ENCODE results near the gene HSCB.
A peak's percentile ranks its signal among the peaks of the same experiment; 100 is the strongest.
"Not testable (repeated sequence)": the region's sequence is repeated elsewhere in the genome, so short reads cannot be mapped to it uniquely, and the experiment has no call there.

The HSCB gene

DNA sequence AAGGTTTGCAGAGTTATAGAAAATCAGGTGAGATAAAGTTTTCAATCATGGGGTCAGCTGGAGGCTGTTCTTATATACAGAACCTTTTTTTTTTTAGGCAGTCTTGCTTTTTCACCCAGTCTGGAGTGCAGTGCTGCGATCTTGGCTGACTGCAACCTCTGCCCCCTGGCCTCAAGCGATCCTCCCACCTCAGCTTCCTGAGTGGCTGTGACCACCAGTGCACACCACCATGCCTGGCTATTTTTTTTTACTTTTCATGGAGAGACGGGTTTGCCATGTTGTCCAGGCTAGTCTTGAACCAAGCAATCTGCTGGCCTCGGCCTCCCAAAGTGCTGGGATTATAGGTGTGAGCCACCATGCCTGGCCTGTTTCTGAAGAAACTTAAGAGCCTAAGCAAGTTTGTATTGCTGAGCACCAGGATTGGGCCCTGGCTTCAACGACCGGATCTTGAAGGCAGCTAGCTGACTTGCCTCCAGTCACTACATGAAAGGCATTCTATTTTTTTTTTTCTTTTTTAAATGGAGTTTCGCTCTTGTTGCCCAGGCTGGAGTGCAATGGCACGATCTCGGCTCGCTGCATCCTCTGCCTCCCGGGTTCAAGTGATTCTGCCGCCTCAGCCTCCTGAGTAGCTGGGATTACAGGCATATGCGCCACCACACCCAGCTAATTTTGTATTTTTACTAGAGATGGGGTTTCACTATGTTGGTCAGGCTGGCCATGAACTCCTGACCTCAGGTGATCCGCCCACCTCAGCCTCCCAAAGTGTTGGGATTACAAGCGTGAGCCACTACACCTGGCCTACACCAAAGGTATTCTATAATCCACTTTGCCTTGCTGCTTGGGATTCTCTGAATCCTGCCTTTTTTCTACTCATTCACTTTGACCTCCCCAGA, 50.9 kb downstream of the HSCB start:
- DNase-seq, result no peak

- no peak for DNase-seq
Measured at GRCh38 chr22:28793976-28794584, 52.2 kb downstream of the HSCB start.

DNA sequence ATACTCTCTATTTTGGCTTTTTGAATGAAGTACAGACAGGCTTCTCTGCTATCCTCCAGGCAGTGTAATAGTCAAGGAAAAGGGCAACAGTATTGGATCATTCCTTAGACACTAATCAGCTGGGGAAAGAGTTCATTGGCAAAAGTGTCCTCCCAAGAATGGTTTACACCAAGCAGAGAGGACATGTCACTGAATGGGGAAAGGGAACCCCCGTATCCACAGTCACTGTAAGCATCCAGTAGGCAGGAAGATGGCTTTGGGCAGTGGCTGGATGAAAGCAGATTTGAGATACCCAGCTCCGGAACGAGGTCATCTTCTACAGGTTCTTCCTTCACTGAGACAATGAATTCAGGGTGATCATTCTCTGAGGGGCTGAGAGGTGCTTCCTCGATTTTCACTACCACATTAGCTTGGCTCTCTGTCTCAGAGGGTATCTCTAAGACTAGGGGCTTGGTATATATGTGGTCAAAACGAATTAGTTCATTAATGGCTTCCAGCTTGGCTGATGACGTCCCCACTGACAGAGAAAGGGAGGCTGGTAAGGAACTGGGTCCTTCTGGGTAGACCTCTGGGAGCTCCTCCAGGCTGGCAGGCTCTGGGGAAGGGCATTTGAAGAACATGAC, 53.3 kb downstream of the HSCB start:
- DNase-seq, result no peak

- no peak for DNase-seq
Measured at GRCh38 chr22:28795932-28796856, 54.4 kb downstream of the HSCB start.

GRCh38 chr22:28798810-28799605, 57.2 kb downstream of the HSCB start:
- peak; percentile 60 for DNase-seq

GRCh38 chr22:28799606-28800307, 57.9 kb downstream of the HSCB start:
- peak; percentile 81 for DNase-seq

DNA sequence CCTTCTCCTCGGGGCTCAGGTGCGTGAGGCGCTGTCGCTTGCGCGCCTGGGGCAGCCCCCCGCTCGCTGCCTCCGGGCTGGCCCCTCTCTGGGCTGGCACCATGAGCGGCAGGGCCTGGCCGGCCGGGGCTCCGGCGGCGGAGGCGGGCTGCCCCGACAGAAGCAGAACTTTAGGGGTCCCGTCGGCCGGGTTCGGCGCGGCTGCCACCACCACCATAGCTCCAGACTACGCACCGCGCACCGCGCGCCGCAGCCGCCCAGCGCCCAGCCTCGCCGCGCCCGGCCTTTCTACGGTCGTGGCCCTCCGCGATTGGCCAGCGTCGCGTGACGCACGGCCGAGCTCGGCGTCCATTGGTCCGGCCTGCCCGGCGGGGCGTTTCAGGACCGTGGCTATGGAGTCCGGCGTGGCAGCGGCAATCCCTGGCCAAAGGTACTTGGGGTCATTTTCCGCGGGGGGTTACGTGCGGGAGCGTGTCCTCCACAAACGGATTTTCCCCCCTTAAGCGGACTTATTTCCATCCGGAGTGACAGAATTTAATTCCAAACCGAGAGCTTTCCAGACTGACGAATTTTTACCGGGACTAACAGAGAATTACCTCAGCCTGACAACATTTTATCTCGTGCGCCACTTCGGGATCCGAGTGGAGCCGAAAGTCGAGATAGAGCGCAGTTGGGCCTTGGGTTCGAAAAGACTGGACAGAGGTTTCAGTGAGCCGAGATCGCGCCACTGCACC, 58.6 kb downstream of the HSCB start, which contains the start of gene XBP1:
TSS of gene XBP1 (minus strand) at position 262 of the 734 bp plus-strand sequence.
- peak; percentile 96 for DNase-seq

GRCh38 chr22:28801845-28802594, 60.2 kb downstream of the HSCB start:
- no peak for DNase-seq

DNA sequence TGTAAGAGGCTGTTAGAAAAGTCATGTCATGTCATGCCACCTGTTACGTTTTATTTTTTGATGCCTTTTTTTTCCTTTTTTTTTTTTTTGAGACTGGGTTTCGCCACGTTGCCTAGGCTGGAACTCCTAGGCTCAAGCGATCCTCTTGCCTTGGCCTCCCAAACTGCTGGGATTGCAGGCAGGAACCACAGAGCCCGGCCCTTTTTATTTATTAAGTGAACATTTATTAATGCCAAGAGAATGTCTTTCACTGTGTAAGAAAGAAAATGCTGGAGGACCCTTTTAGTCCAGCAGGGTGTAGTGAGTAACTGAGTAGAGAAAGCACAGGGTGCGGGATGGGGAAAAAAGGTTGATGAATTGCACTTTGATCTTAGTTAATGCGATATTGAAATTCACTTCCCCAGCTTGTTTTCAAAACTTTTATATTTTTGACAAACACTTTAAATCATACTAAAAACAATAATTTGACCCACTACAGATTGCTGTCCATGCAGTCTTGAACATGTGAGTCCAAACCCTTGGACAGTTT, 60.8 kb downstream of the HSCB start:
- DNase-seq, result no peak

GRCh38 chr22:28805426-28805825, 63.6 kb downstream of the HSCB start:
- DNase-seq, result not testable (repeated sequence)
